Measurements from ENCODE around the gene TBC1D22A.
"Not testable (repeated sequence)": the region's sequence is repeated elsewhere in the genome, so short reads cannot be mapped to it uniquely, and the experiment has no call there.

Gene TBC1D22A

GRCh38 chr22:46774253-46774979, 12.0 kb downstream of the TBC1D22A start:
- peak; percentile 35 to 52 for DNase-seq

GRCh38 chr22:46774980-46775849, 12.8 kb downstream of the TBC1D22A start:
- DNase-seq, result no peak

GRCh38 chr22:46775850-46776826, 13.7 kb downstream of the TBC1D22A start:
- DNase-seq, result no peak

GRCh38 chr22:46776876-46777608, 14.6 kb downstream of the TBC1D22A start:
- DNase-seq, result no peak

GRCh38 chr22:46777609-46777970, 15.1 kb downstream of the TBC1D22A start:
- DNase-seq, result peak; percentile 24 to 46

GRCh38 chr22:46779023-46779422, 16.6 kb downstream of the TBC1D22A start:
- DNase-seq, result no peak

- no peak for DNase-seq
These were observed 17.2 kb downstream of the TBC1D22A start for GRCh38 chr22:46779651-46780050.

- no peak for DNase-seq
These were observed 18.0 kb downstream of the TBC1D22A start for GRCh38 chr22:46780453-46780852.

- DNase-seq, result no peak
These were observed 18.8 kb downstream of the TBC1D22A start for GRCh38 chr22:46781291-46781690.

- DNase-seq, result not testable (repeated sequence)
These were observed 19.8 kb downstream of the TBC1D22A start for GRCh38 chr22:46782200-46782599.

- no peak for DNase-seq
These were observed 21.3 kb downstream of the TBC1D22A start for GRCh38 chr22:46783721-46784120.

GRCh38 chr22:46788441-46789172, 26.2 kb downstream of the TBC1D22A start:
- peak in 1 of 2 donors; percentile 48 for DNase-seq

GRCh38 chr22:46789992-46790391, 27.5 kb downstream of the TBC1D22A start:
- no peak for DNase-seq

GRCh38 chr22:46791201-46791731, 28.8 kb downstream of the TBC1D22A start:
- DNase-seq, result peak; percentile 76 to 85

GRCh38 chr22:46792061-46792796, 29.8 kb downstream of the TBC1D22A start:
- DNase-seq, result no peak

- no peak for DNase-seq
These were observed 30.4 kb downstream of the TBC1D22A start for GRCh38 chr22:46792841-46793261.

GRCh38 chr22:46793497-46793896, 31.0 kb downstream of the TBC1D22A start:
- no peak for DNase-seq

GRCh38 chr22:46794067-46794466, 31.6 kb downstream of the TBC1D22A start:
- no peak for DNase-seq

- no peak for DNase-seq
These were observed 32.0 kb downstream of the TBC1D22A start for GRCh38 chr22:46794491-46794890.

- no peak for DNase-seq
These were observed 32.7 kb downstream of the TBC1D22A start for GRCh38 chr22:46795140-46795539.

All from CD4-positive, alpha-beta T cell treated with Interferon alpha-2 for 1 hour (primary cell).